BE2C (cell line): Measurements from ENCODE around the gene ACADS. TPM values are rescaled to one million over a fixed set of nuclear protein-coding genes. Genes with fewer than 3 reads are reported as not detected.

Source experiments
- DNase-seq: peaks from one replicate; pipeline ENCODE4 v3.0.0-alpha.2; 2020
- H3K27me3 ChIP-seq: fragments of 250-450 bp; sonication (Bioruptor Pico); 2 replicates; pipeline ENCODE4 v1.5.1; 2020; ENCODE audit warnings: mild to moderate bottlenecking
- H3K36me3 ChIP-seq: fragments of 250-450 bp; sonication (Bioruptor Pico); 2 replicates; pipeline ENCODE4 v1.5.1; 2020; ENCODE audit warnings: mild to moderate bottlenecking
- H3K4me1 ChIP-seq: fragments of 250-450 bp; sonication (Bioruptor Pico); 2 replicates; pipeline ENCODE4 v1.5.1; 2020
- H3K4me3 ChIP-seq: 2 replicates; pipeline ENCODE4 v1.5.1; 2011; ENCODE audit warnings: low read depth, low read length
- H3K9me3 ChIP-seq: fragments of 250-450 bp; sonication (Bioruptor Pico); 2 replicates; pipeline ENCODE4 v1.5.1; 2020
- CTCF ChIP-seq: IDR thresholded peaks from 2 replicates; pipeline ENCODE4 v1.5.1; 2012; ENCODE audit warnings: mild to moderate bottlenecking, low read depth, low read length
- polyA plus RNA-seq: library from polyadenylated mRNA; unstranded; fragments of >200 nt; gene quantifications from one replicate; pipeline ENCODE4 v1.2.1, GENCODE V29; 2012; ENCODE audit warnings: low read depth, missing spikeins; ENCODE audit not compliant: insufficient read length, insufficient read depth

The ACADS gene
- polyA plus RNA-seq: 5.9 TPM

GRCh38 chr12:120725659-120726509, at the start of gene ACADS:
ACADS (plus strand) TSS chr12:120725826; CDS start chr12:120725886, 60 bp downstream.
- Histone ChIP-seq H3K36me3 (peaks cover 18% of the 10 kb centered on the region), H3K4me3 (peak within 1 kb of the TSS; percentile 63), H3K4me1 (peaks cover 27% of the 10 kb centered on the region), H3K27me3 (no peaks in the 10 kb centered on the region), H3K9me3 (no peaks in the 10 kb centered on the region)
- TF ChIP-seq CTCF: no peak
- DNase-seq: peak; percentile 95

GRCh38 chr12:120677765-120678473, 47.7 kb upstream of the ACADS start:
- no peaks in the 10 kb centered on the region for H3K27me3 ChIP-seq
- H3K36me3 ChIP-seq: no peaks in the 10 kb centered on the region
- no peak for DNase-seq
- no peaks in the 10 kb centered on the region for H3K9me3 ChIP-seq
- no peaks in the 10 kb centered on the region; the same call in 1 of the 2 replicates for H3K4me1 ChIP-seq
- no peak overlapping the region for H3K4me3 ChIP-seq
- no peak for TF ChIP-seq CTCF

DNA sequence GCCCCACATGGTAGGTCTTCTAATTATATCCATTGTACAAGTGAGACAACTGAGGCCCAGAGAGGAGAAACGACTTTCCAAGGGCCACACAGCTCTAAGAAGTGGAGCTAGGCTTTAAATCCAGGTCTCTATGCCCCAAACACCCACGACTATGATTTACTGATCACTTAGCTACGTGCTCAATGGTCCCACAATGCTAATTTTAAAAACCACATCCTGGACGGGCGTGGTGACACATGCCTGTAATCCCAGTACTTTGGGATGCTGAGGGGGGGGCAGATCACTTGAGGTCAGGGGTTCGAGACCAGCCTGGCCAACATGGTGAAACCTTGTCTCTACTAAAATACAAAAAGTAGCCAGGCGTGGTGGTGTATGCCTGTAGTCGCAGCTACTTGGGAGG, 47.1 kb upstream of the ACADS start:
- DNase-seq: no peak
- Histone ChIP-seq H3K36me3 (no peaks in the 10 kb centered on the region), H3K4me3 (no peak overlapping the region), H3K9me3 (no peaks in the 10 kb centered on the region), H3K27me3 (no peaks in the 10 kb centered on the region), H3K4me1 (no peaks in the 10 kb centered on the region; the same call in 1 of the 2 replicates)
- TF ChIP-seq CTCF: no peak

DNA sequence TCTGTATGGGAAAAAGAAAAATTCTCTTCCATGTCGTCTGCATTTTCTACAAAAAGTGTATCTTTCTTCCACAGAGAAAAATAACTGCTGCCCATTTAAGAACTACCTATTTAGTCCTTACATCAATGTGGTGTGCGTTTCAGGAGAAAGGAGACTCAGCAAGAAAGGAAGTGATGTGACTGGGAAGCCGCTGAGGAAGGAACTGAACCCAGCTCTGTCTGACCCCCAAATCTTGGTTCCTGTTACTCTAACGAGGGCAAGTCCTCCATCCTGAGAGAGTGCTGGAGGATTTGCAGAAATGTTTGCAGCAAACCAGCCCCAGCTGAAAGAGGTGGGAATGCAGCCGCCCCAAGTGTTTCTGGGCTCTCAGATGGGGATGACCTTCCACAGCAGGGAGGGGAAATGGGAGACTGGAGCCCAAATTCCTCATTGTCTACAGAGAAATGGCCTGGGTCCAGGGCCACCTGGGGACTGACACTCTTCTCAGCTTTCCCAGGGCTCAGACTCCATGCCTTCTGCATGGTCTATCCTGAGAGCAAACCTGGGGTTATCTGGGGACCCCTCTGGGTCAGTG, 45.4 kb upstream of the ACADS start:
- no peaks in the 10 kb centered on the region for H3K36me3 ChIP-seq
- no peaks in the 10 kb centered on the region for H3K9me3 ChIP-seq
- no peak for DNase-seq
- no peaks in the 10 kb centered on the region for H3K27me3 ChIP-seq
- no peak for TF ChIP-seq CTCF
- no peak overlapping the region for H3K4me3 ChIP-seq
- no peaks in the 10 kb centered on the region; the same call in 1 of the 2 replicates for H3K4me1 ChIP-seq

GRCh38 chr12:120684523-120684932, 41.1 kb upstream of the ACADS start:
- H3K4me1 ChIP-seq: no peaks in the 10 kb centered on the region

More at GRCh38 chr12:120684523-120684932, 41.1 kb upstream of the ACADS start:
- Histone ChIP-seq H3K36me3 (no peaks in the 10 kb centered on the region), H3K4me3 (no peak overlapping the region), H3K9me3 (no peaks in the 10 kb centered on the region), H3K27me3 (no peaks in the 10 kb centered on the region)
- TF ChIP-seq CTCF: no peak
- no peak for DNase-seq
